ENCODE measurements around the gene IL1RAPL1.

The IL1RAPL1 gene

DNA sequence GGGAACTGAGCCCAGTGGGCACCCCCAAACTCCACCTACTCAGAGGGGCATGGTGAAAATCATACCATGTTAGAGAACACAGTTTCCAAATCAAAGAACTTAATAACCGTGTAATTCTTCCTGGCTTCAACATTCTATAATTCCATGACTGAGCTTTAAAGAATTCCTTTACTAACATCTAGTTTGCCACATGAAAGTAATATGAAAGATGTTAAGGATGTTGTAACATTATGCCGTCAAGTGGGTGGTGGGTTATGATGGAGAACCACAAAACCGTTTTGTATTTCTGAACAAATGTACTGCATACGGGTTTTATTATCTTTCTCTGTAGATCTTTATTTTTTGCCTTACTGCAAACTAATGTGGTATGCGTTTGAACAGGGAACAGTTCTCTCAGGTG is 1079.1 kb downstream of the IL1RAPL1 start:
- DNase-seq: no peak

DNA sequence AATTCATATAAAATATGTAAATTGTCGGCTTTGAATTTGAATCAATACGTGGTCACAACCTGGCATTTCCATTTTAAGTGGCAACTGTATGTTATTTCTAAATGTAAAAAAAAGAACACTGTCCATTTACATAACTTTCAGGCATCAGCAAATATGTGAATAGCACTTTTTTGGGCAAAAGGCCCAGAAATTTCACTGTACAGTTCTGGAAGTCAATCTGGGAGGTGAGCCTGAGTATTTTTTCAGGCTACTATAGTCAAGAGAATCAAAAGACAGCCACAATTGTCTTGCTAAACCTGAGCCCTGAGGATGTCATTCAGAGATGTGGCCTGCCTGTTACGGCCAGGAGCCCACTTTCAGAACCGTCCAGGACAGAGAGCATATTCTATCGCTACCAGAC is 1084.2 kb downstream of the IL1RAPL1 start:
- no peak for DNase-seq

DNA sequence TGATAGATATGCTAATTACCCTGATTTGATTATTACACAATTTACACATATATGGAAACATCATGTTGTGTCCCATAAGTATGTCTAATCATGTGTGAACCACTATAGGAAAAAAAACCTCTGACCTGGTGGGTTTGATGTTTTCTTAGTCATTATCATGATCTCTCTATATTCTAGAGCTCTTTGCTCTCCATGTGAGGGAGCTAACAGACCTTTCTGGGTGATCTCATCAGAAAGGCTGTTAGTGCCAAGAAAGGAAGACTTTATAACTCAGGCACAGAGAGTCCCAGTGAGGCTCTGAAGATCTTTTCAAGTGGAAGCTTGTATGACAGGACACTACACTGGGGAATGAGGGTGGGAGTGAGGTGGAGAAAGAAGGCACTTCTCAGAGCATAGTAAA is 1100.4 kb downstream of the IL1RAPL1 start:
- DNase-seq: no peak

DNA sequence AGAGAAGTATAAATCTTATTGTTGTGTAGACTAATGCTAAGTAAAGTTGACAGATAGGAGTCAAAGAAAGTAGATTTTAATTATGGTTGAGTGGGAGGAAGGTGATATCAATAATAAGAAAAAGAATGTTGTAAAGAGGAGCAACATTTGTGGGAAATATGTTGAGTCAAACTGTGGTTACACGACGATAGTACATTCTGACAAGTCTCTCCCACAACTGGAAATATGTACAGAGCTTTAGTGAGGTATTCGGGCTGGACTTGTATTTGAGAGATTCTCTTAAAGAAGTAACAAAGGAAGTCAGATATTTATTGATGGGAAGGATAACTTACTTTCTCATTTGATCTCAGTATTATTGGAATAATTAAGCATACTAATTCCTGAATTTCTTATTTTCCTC is 1102.8 kb downstream of the IL1RAPL1 start:
- no peak for DNase-seq

DNA sequence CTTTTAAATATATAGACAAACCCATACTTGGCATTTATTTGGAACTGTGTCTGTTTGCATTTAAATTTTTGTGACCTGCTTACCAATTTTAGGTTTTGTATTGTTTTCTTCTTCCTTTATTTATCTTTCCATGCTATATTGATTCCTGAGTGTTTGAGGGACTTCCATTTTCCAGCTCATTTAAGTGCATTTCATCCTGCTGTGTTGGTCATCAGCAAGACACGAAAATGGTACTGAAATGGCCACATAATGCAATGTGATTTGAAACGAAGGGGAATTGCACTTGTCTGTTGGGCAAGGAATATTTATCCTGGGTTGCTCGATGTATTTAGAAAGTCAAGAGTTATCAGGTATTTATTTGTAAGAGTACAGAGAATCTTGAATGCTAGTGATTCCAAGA is 1103.8 kb downstream of the IL1RAPL1 start:
- no peak for DNase-seq

DNA sequence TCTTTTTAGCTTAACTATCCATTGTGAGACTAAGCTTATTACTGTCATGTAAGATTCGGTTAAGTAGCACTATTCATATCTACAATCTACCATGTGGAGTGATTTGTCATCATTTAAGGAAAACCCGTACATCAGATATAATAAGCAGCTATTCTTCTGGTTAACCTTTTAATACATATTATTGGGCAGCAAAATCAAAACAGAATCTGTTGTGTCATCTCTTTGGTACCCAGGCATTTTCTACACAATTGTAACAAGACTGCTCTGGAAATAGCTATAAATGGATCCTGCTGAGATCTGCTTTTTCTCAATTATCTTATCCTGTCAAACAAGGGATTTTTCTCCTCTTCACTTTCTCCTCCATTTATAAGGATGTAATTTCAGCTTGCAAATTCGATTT is 1106.7 kb downstream of the IL1RAPL1 start:
- no peak for DNase-seq

DNA sequence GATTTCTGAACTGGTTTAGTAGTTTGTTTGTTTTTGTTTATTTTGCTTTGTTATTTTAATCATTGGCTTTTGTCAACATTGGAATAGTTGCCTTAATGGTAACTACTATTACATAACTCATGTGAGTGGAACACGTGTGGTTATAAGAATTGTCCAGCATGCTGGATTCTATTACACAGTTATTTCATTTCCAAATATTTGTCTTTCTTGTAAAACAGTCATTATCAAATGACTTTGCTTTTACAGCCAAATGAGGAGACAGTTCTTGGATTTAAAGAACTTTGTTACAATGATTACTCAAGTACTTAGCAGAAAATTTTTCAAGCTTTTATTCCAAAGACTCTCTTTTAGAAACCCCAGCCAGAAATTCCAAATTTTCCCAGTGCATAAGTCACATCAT is 1112.0 kb downstream of the IL1RAPL1 start:
- no peak for DNase-seq

DNA sequence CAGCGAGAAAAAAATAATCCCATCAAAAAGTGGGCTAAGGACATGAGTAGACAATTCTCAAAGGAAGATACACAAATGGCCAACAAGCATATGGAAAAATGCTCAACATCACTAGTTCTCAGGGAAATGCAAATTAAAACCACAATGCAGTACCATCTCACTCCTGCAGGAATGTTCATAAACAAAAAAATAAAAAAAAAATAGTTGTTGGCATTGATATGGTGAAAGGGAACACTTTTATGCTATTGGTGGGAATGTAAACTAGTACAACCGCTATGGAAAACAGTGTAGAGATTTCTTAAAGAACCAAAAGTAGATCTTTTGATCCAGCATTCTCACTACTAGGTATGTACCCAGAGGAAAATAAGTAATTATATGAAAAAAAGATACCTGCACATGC is 1119.8 kb downstream of the IL1RAPL1 start:
- no peak for DNase-seq

DNA sequence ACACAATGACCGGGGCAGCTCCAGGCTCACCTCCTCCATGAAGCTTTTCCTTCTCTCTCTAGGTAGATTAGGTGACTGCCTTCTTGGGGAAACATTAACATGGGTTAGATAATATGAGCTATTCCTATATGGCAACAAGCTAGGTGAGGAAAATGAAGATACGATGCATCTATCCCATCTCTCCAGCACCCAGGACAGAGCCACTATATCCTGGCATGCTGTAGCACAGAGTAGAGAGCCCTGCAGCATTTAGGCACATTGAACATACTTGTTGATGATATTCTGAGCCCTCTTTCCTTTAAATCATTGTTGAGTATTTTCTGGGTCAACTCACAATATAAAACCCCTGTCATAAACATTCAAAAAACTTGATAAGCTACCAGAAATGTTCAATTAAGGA is 1133.9 kb downstream of the IL1RAPL1 start:
- DNase-seq: no peak

DNA sequence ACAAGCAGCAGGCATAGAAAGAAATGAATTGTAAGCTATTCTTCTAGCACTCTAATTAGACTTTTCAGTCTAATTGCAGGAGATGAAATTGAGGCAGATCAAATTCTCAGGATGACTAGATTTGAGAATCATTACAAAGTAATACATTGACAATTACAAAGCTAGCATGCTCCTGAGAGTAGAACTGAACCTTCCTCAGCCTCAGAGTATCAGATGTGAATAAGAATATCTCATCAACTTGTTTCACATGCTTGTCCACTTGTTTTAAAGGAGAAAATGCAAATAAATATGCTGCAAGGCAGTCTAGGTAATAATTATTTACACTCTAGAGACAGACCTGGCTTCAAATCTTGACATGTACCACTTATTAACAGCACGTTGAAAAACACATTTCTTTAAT is 1137.1 kb downstream of the IL1RAPL1 start:
- no peak for DNase-seq

DNA sequence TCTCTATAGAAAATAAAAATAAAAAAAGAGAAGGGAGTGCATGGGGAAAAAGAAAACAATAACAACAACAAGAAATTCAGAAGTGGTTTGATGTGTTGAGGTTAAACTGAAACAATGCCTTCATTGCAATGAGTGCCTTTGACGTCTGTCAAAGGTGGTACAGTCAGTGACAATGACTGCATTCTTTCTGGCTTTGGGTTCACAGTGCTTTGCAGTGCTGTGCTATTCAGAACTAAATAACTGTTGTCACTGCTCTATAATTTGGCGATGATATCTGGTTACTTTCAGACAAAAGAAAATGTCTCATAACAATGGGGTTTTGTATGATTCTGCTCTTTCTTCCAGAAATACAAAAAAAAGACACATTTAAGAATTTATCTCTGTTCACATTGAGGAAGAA is 1139.6 kb downstream of the IL1RAPL1 start:
- no peak for DNase-seq

DNA sequence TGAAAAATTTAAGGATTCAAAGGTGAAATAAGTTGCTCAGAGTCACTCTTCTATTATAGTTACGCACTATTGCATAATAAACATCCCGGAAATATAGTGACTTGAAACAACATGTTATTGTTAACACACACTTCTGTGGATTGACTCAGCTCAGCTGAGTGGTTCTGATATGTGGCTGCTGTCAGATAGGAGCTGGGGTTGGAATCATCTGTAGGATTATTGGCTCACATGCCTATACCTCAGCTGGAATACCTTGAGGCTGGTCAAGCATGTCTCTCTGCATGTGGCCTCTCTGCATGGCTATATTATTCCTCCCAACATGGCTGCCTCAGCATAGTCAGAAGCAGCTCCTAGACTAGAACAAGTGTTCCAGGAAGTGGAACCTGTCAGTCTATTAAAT is 1141.4 kb downstream of the IL1RAPL1 start:
- no peak for DNase-seq

DNA sequence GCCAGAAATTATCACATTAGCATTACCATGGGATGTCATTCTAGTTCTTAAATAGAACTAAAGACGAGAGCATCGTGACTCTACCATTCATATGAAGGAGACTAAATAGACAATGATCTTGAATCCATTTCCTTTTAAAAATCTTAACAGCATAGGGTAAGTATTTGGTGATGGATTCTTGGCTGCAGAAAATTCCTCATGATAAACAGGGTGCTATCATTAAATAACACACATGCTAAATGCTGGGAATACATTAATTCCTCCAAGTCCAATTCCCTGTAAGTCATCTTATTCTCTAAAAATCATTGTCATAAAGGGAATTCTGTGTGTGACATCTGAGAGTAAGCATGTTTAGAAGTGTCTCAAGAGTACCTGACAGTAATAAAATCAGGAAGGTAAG is 1157.7 kb downstream of the IL1RAPL1 start:
- no peak for DNase-seq

DNA sequence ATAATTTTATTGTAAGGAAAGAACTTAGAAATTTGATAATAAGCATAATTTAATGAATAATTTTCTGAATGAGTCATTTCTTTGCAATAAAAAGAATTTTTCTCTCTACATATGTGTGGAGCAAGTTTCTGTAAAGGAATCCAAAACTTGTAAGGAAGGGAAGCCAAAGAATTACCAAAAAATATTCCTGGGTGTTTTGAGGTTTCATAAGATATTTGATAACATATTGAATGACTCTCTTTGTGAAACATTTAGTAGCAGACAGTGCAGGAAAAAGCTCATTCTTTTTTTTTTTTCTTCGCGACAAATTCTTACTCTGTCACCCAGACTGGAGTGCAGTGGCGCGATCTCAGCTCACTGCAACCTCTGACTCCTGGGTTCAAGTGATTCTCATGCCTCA is 1159.1 kb downstream of the IL1RAPL1 start:
- no peak for DNase-seq

DNA sequence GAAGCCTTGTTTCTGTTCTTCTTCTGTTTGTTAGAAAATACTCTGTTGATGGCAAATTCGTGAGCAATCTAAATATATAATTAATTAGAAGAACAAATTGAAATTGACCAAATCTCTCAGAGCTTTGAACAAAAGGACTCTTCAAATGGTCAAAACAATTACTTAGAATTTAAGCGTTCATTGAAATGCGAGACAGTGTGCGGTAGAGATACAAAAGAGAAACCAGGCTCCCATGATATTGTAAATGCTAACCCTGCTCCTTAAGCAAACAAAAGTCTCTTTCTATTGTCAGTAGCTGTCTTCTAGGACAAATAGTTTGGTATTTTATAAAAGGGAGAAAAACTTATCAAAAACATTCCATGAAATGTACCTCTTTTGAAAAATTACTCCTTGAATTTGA is 1174.8 kb downstream of the IL1RAPL1 start:
- DNase-seq: no peak

DNA sequence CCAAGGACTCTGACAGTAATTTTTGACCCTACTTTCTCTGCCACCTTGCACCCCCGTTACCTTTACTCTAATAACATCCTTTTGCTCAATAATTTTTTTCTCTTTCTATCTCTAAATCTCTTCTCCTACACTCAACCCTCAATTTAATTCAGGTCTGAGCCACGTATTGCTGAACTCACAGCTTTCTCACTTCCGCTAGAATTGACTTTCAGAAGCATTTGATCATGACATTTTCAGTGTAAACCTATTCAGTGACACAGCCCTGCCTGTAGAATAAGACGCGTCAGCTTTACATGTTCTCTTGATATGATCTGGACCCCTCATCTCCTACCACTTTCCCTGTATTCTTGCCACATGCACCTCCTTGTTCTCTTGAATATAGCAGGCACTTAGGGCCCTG is 1188.6 kb downstream of the IL1RAPL1 start:
- DNase-seq: no peak

DNA sequence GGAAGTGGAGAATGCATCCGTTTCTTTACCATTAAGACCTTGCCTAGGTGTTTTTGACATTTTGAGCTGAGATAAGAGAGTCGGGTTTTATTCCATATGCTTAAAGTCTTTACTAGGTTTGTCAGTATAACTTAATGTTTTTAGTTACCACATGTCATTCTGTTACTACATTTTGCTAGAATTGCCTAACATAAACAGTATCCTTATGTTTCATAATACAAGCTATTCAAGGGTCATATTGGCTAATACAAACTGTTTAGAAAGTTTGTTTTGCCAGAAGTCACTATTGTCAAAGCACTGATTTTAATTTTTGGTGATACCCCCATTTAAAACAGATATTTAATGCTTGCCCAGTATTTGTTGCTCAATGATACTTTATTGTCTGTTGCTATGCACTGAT is 1200.4 kb downstream of the IL1RAPL1 start:
- DNase-seq: no peak

DNA sequence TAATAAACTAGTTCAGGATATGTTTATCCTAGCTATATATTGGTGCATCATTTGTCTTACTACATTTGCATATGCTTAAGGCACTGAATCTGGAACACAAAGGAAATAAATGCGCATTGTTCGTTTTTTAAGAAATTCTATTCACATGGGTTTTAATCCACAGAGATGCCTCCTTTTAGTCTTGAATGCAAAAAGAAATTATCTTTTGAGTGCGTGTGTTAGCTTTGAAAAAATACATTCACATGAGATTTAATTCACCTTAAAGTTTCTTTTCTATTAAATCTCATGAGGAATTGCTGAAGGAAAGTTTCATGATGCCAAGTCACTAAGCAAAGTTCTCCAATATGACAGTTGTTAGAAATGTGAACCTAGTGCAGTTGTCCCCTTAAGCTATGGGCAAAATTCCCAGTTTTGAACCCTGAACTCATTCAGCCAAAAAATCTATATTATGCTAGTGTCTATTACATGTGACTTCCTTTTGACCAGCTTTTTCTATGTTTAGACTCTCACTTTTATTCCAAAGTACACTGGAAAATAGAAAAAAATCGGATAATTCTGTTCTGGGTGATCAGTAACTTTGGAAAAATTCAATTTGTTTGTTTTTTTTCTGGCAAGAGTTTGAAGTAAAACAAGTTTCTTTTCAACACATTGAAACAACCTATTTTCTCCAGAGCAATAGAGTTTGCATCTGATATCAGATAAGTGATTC is 1201.9 kb downstream of the IL1RAPL1 start:
- no peak for DNase-seq

DNA sequence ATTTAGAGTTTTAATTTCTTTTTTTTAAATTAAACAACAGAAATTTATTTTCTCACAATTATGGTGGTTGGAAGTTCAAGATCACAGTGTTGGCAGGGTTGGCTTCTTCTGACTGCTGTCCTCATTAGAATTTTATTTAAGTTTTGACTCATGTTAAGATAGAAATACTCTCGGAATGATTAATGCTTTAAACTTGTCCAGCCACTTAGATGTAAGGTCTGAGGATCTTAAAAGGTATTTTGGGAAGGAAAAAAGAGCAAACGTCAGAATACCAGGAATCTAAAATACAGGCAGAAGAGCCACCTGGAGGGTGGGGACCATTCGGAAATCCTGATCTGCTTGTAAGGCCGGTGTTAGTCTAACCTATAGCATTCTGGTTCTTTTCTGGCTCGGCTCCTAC is 1205.1 kb downstream of the IL1RAPL1 start:
- DNase-seq: no peak

DNA sequence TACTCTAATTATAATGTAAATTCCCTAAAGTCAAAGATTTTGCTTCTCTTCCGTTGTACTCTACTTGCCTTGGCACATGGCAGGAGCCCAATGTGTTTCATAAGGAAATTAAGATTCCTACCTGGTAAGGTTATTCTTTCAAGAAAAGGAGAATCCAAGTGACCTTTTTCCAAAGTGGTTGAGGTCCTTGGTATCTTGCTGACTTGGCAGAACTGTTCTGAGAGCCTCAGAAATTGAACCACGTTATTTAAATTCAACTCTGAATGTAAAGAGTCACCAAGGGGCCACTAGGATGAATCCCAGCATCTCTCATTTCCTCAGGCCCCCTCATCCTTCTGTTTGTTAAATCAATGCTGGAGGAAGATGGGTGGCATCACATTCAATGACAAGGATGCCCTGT is 1209.9 kb downstream of the IL1RAPL1 start:
- no peak for DNase-seq

DNA sequence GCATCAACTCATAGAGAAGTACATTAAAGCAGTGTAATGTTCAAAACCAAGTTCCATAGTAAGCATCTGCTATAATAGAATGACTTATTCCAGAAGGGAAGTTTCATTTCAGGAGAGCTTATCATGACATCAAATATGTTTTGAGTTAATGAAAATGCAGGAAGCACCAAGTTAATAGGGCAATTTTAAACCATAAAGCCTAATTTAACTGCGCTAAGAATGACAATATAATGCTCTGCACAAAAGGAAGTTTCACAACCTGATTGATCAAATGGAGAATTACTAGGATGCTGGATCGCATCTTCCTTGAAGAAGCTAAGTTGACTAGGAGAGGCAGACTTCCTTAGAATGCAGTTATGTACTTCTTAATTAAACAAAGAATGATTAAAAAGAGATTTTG is 1211.2 kb downstream of the IL1RAPL1 start:
- no peak for DNase-seq

DNA sequence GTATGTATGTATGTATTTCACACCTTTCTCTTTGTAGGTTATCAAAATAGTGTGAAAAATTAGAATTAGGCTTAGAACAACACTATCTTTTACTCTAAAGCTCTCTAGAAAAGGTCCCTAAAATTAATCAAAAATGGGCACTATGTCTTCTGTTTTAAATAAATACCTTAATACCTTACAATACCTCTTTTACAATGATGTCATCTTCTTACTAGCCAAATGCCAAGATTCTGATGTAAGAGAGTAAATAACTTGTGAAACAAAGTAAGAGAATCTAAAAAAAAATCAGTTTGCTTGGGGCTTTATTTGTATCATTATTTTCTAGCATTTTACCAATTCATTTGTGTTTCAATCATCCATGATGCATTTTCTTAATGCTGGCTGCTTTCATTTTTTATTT is 1225.9 kb downstream of the IL1RAPL1 start:
- no peak for DNase-seq

DNA sequence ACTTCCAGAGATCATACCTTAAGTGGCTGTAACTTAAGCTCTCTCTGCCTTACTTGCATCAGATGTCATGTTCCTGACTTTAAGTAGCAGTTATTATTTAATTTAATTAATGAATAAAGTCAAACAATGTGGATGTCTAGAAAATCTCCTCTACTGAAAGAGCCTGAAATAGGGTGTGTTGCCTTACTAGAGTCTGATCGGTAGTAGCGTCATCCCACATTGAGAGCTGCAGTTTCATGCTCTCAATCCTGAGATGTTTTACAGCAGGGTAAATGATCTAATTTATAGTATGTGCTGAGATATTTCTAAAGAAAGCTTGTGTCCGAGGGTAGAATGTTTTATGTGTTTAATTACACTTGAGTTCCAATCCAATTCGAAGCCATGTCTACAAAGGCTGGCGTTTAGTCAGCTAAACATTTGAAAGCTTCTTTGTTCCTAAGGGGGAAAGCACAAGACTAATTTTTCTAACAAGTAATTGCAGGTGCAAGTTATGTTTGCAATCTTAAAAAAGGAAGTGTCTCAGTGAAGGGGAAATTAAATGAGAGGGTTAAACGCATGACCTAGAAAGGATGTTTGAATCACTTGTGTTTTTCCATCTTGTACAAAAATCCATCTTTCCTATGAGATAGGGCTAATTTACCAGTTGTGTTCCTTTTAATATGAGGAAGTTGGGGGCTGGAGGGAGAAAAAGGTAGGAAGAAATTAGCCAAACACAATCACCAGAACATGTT is 1237.1 kb downstream of the IL1RAPL1 start:
- DNase-seq: no peak

DNA sequence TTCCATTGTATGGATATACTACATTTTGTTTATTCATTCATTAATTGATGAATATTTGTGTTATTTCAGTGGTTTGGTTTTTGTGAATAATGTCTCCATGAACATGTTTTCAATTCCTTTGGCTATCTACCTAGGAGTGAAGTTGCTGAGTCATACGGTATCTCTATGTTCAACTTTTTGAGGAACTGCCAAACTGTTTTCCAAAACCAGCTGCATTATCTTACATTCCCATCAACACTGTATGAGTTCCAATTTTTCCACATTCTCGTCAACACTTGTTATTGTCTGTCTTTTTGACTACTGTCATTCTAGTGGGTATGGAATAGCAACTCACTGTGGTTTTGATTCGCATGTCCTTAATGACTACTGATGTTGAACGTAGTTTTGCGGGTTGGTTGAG is 1239.5 kb downstream of the IL1RAPL1 start:
- DNase-seq: no peak

DNA sequence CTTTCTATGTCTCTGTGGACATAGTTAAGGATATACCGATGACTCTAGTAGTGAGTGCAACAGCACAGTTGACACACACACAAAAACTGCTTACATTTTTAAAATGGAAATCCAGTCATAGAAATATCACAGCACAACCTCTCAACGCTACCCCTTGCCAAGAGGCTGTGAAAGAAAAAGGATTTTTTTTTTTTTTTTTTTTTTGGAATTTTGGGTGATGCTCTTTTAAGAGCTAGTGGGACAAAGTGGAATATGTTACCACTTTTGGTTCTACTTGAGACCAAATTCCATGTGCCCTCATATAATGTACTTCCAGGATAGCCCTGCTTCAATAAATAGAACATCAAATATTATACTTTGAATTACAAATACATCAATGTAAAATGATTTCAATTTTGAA is 1247.1 kb downstream of the IL1RAPL1 start:
- no peak for DNase-seq
